ENCODE results near the gene TMIGD3.

DNA sequence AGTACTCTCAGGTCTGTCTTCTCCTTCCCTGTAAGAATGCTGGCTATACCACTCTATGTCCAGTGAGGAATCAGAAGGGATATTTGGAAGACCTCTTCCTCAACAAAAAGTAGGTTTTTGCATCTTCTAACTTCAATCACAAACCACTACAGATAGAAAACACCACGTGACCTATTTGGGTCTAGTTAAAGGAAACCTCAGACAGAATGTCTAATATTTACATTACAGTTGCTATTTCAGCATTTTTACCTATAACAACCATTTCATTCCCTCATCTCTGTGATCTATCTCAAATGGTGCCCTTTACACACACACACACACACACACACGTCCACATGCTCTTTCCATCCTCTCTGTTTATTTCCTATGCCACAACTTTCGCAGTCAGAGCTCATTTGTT, 7.9 kb upstream of the TMIGD3 start:
- TF ChIP-seq EZH2 (IDR thresholded peaks at IDR 0.05; ENCODE audit: low read length), result no peak
- TF ChIP-seq, protein P1, sequence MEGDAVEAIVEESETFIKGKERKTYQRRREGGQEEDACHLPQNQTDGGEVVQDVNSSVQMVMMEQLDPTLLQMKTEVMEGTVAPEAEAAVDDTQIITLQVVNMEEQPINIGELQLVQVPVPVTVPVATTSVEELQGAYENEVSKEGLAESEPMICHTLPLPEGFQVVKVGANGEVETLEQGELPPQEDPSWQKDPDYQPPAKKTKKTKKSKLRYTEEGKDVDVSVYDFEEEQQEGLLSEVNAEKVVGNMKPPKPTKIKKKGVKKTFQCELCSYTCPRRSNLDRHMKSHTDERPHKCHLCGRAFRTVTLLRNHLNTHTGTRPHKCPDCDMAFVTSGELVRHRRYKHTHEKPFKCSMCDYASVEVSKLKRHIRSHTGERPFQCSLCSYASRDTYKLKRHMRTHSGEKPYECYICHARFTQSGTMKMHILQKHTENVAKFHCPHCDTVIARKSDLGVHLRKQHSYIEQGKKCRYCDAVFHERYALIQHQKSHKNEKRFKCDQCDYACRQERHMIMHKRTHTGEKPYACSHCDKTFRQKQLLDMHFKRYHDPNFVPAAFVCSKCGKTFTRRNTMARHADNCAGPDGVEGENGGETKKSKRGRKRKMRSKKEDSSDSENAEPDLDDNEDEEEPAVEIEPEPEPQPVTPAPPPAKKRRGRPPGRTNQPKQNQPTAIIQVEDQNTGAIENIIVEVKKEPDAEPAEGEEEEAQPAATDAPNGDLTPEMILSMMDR (optimal IDR thresholded peaks at IDR 0.05 in 1 of 3, IDR thresholded peaks at IDR 0.05 in 1 of 3, conservative IDR thresholded peaks at IDR 0.05 in 1 of 3; ENCODE audit: extremely low read depth in 1 of 3, insufficient read depth in 2 of 3, low read length in 3 of 3), result no peak
